HEK293 (cell line): ENCODE data around the gene RASSF5.

Experiments used
- EGR2 ChIP-seq: fragments of 450-650 bp; formaldehyde crosslinking; IDR thresholded peaks from 2 replicates; pipeline ENCODE4 v1.5.1; 2016; ENCODE audit warnings: low read depth, missing biosample characterization, missing genetic modification characterization
- PRDM1 ChIP-seq: fragments of 450-650 bp; formaldehyde crosslinking; IDR thresholded peaks from 2 replicates; pipeline ENCODE4; 2016; ENCODE audit warnings: missing biosample characterization, missing genetic modification characterization
- TRIM28 ChIP-seq: IDR thresholded peaks from 2 replicates; pipeline ENCODE4 v1.6.1; 2011; ENCODE audit warnings: low read length, control low read depth, borderline replicate concordance
- ZEB2 ChIP-seq: fragments of 450-650 bp; formaldehyde crosslinking; IDR thresholded peaks from 2 replicates; pipeline ENCODE4 v1.5.1; 2016; ENCODE audit warnings: missing biosample characterization, missing genetic modification characterization
- ZNF16 ChIP-seq: fragments of 450-650 bp; formaldehyde crosslinking; IDR thresholded peaks from 2 replicates; pipeline ENCODE4 v1.5.1; 2016; ENCODE audit warnings: low read depth, missing biosample characterization, missing genetic modification characterization
- ZNF544 ChIP-seq: fragments of 450-650 bp; formaldehyde crosslinking; IDR thresholded peaks from 2 replicates; pipeline ENCODE4 v1.5.0; 2017; ENCODE audit warnings: missing biosample characterization, missing genetic modification characterization
- ZNF670 ChIP-seq: fragments of 450-650 bp; formaldehyde crosslinking; IDR thresholded peaks from 2 replicates; pipeline ENCODE4 v1.5.1; 2016; ENCODE audit warnings: missing biosample characterization, missing genetic modification characterization, low read depth
- ZNF843 ChIP-seq: fragments of 450-650 bp; formaldehyde crosslinking; IDR thresholded peaks from 2 replicates; pipeline ENCODE4 v1.5.1; 2016; ENCODE audit warnings: missing biosample characterization, missing genetic modification characterization
- ZSCAN30 ChIP-seq: fragments of 450-650 bp; IDR thresholded peaks from 2 replicates; pipeline ENCODE4 v1.5.1; 2018; ENCODE audit warnings: missing biosample characterization, mild to moderate bottlenecking, missing genetic modification characterization, moderate library complexity
- TF ChIP-seq, protein P1 (sequence below): fragments of 450-650 bp; formaldehyde crosslinking; IDR thresholded peaks from 2 replicates; pipeline ENCODE4 v1.5.1; 2016; ENCODE audit warnings: missing biosample characterization, missing genetic modification characterization
- TF ChIP-seq, protein P2 (sequence below): fragments of 450-650 bp; formaldehyde crosslinking; IDR thresholded peaks from 2 replicates; pipeline ENCODE4 v1.5.1; 2016; ENCODE audit warnings: missing biosample characterization, missing genetic modification characterization
- TF ChIP-seq, protein P3 (sequence below): fragments of 450-650 bp; formaldehyde crosslinking; IDR thresholded peaks from 2 replicates; pipeline ENCODE4 v1.5.1; 2017; ENCODE audit warnings: missing biosample characterization, missing genetic modification characterization

DNA sequence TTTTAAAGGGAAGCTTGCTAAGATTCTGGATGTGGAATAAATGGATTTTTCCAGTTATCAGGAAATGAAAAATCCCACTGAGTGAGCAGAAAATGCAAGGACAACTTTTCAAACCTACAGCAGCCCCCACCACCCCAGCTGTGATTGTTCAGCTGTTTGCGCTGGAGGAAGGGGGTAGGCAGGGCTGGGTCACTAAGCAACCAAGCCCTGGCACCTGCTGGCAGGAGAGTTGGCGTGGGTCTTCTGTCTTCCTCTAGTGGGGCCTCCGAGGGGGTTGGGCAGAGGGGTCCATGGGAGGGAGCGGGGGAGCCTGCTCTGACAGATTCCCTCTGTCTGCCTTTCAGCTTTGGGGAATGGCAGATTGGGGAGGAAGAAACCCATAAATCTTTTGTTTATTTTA, 59.7 kb downstream of the RASSF5 start:
- TF ChIP-seq, protein P1, sequence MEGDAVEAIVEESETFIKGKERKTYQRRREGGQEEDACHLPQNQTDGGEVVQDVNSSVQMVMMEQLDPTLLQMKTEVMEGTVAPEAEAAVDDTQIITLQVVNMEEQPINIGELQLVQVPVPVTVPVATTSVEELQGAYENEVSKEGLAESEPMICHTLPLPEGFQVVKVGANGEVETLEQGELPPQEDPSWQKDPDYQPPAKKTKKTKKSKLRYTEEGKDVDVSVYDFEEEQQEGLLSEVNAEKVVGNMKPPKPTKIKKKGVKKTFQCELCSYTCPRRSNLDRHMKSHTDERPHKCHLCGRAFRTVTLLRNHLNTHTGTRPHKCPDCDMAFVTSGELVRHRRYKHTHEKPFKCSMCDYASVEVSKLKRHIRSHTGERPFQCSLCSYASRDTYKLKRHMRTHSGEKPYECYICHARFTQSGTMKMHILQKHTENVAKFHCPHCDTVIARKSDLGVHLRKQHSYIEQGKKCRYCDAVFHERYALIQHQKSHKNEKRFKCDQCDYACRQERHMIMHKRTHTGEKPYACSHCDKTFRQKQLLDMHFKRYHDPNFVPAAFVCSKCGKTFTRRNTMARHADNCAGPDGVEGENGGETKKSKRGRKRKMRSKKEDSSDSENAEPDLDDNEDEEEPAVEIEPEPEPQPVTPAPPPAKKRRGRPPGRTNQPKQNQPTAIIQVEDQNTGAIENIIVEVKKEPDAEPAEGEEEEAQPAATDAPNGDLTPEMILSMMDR (tag by site-specific recombination) = no peak
- TF ChIP-seq ZSCAN30 (no peak), ZNF670 (no peak), PRDM1 (tag by site-specific recombination) (no peak), ZEB2 (tag by site-specific recombination) (no peak), TRIM28 (no peak), ZNF544 (tag by site-specific recombination) (no peak), EGR2 (0 out of 2 replicates have a peak, but pooled peaks have one; percentile 34), ZNF843 (tag by site-specific recombination) (no peak), ZNF16 (no peak)
- TF ChIP-seq, protein P2, sequence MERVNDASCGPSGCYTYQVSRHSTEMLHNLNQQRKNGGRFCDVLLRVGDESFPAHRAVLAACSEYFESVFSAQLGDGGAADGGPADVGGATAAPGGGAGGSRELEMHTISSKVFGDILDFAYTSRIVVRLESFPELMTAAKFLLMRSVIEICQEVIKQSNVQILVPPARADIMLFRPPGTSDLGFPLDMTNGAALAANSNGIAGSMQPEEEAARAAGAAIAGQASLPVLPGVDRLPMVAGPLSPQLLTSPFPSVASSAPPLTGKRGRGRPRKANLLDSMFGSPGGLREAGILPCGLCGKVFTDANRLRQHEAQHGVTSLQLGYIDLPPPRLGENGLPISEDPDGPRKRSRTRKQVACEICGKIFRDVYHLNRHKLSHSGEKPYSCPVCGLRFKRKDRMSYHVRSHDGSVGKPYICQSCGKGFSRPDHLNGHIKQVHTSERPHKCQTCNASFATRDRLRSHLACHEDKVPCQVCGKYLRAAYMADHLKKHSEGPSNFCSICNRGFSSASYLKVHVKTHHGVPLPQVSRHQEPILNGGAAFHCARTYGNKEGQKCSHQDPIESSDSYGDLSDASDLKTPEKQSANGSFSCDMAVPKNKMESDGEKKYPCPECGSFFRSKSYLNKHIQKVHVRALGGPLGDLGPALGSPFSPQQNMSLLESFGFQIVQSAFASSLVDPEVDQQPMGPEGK = no peak
- TF ChIP-seq, protein P3, sequence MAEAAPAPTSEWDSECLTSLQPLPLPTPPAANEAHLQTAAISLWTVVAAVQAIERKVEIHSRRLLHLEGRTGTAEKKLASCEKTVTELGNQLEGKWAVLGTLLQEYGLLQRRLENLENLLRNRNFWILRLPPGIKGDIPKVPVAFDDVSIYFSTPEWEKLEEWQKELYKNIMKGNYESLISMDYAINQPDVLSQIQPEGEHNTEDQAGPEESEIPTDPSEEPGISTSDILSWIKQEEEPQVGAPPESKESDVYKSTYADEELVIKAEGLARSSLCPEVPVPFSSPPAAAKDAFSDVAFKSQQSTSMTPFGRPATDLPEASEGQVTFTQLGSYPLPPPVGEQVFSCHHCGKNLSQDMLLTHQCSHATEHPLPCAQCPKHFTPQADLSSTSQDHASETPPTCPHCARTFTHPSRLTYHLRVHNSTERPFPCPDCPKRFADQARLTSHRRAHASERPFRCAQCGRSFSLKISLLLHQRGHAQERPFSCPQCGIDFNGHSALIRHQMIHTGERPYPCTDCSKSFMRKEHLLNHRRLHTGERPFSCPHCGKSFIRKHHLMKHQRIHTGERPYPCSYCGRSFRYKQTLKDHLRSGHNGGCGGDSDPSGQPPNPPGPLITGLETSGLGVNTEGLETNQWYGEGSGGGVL (tag by site-specific recombination) = no peak
